CD4-positive, alpha-beta T cell treated with Interleukin-15 for 4 hours (primary cell): Measurements from ENCODE around the gene BSND.
A peak's percentile ranks its signal among the peaks of the same experiment; 100 is the strongest.
"Not testable (repeated sequence)": the region's sequence is repeated elsewhere in the genome, so short reads cannot be mapped to it uniquely, and the experiment has no call there.

Experiments
- DNase-seq: peaks from one replicate; pipeline ENCODE4 v3.0.0-alpha.2; 2020; ENCODE audit warnings: low spot score

The BSND gene

GRCh38 chr1:55021942-55022546 is 23.3 kb downstream of the BSND start:
- peak; percentile 44 for DNase-seq

- DNase-seq, result not testable (repeated sequence)
Measured at GRCh38 chr1:55024163-55024562, 25.4 kb downstream of the BSND start.

- DNase-seq, result not testable (repeated sequence)
Measured at GRCh38 chr1:55026682-55027081, 27.9 kb downstream of the BSND start.

GRCh38 chr1:55031098-55031497 is 32.4 kb downstream of the BSND start:
- not testable (repeated sequence) for DNase-seq

GRCh38 chr1:55033265-55033614 is 34.5 kb downstream of the BSND start:
- no peak for DNase-seq

GRCh38 chr1:55034476-55035133 is 35.9 kb downstream of the BSND start:
- DNase-seq, result no peak

- no peak for DNase-seq
Measured at GRCh38 chr1:55035904-55036303, 37.2 kb downstream of the BSND start.

GRCh38 chr1:55037733-55038551 is 39.2 kb downstream of the BSND start:
- no peak for DNase-seq

GRCh38 chr1:55038552-55038838 is 39.8 kb downstream of the BSND start:
- DNase-seq, result no peak

GRCh38 chr1:55038974-55039341 is 40.2 kb downstream of the BSND start:
- no peak for DNase-seq

- no peak for DNase-seq
Measured at GRCh38 chr1:55039342-55040082, 40.8 kb downstream of the BSND start, which contains the start of gene PCSK9. Gene PCSK9, plus strand, starts transcription at chr1:55039548. Its CDS starts 290 bp downstream, at chr1:55039838.

GRCh38 chr1:55040083-55040932 is 41.6 kb downstream of the BSND start:
- DNase-seq, result no peak

- no peak for DNase-seq
Measured at GRCh38 chr1:55040933-55041494, 42.3 kb downstream of the BSND start.

GRCh38 chr1:55041613-55042012 is 42.9 kb downstream of the BSND start:
- no peak for DNase-seq

GRCh38 chr1:55043011-55043410 is 44.3 kb downstream of the BSND start:
- no peak for DNase-seq

- no peak for DNase-seq
Measured at GRCh38 chr1:55043726-55044125, 45.0 kb downstream of the BSND start.

GRCh38 chr1:55044617-55045397 is 46.1 kb downstream of the BSND start:
- DNase-seq, result no peak

GRCh38 chr1:55045430-55045829 is 46.7 kb downstream of the BSND start:
- no peak for DNase-seq

GRCh38 chr1:55046871-55047270 is 48.1 kb downstream of the BSND start:
- no peak for DNase-seq

- no peak for DNase-seq
Measured at GRCh38 chr1:55047611-55048010, 48.9 kb downstream of the BSND start.
